GOT3 (cell line): Measurements from ENCODE around the gene FMNL2.
"Not testable (repeated sequence)": the region's sequence is repeated elsewhere in the genome, so short reads cannot be mapped to it uniquely, and the experiment has no call there.

Source experiments
- DNase-seq: peaks from one replicate; lab custom pipeline; 2025; ENCODE audit warnings: mixed read lengths; lab: John Stamatoyannopoulos, UW

FMNL2 gene

GRCh38 chr2:152376385-152376784 is 41.4 kb downstream of the FMNL2 start:
- no peak for DNase-seq

GRCh38 chr2:152376968-152377367 is 42.0 kb downstream of the FMNL2 start:
- no peak for DNase-seq

- DNase-seq: no peak
Observed at GRCh38 chr2:152379089-152379488, 44.1 kb downstream of the FMNL2 start.

- DNase-seq: no peak
Observed at GRCh38 chr2:152380261-152381055, 45.5 kb downstream of the FMNL2 start.

- DNase-seq: no peak
Observed at GRCh38 chr2:152383702-152384101, 48.7 kb downstream of the FMNL2 start.

GRCh38 chr2:152384992-152385391 is 50.0 kb downstream of the FMNL2 start:
- no peak for DNase-seq

- no peak for DNase-seq
Observed at GRCh38 chr2:152385650-152386049, 50.7 kb downstream of the FMNL2 start.

GRCh38 chr2:152386266-152386665 is 51.3 kb downstream of the FMNL2 start:
- no peak for DNase-seq

- no peak for DNase-seq
Observed at GRCh38 chr2:152387041-152387440, 52.1 kb downstream of the FMNL2 start.

- not testable (repeated sequence) for DNase-seq
Observed at GRCh38 chr2:152388269-152388668, 53.3 kb downstream of the FMNL2 start.

- no peak for DNase-seq
Observed at GRCh38 chr2:152389483-152389882, 54.5 kb downstream of the FMNL2 start.

GRCh38 chr2:152390837-152391236 is 55.9 kb downstream of the FMNL2 start:
- no peak for DNase-seq

GRCh38 chr2:152391318-152391717 is 56.3 kb downstream of the FMNL2 start:
- DNase-seq: no peak

- no peak for DNase-seq
Observed at GRCh38 chr2:152393377-152393776, 58.4 kb downstream of the FMNL2 start.

GRCh38 chr2:152394326-152394725 is 59.4 kb downstream of the FMNL2 start:
- no peak for DNase-seq

- DNase-seq: no peak
Observed at GRCh38 chr2:152395103-152395502, 60.1 kb downstream of the FMNL2 start.

GRCh38 chr2:152395572-152395971 is 60.6 kb downstream of the FMNL2 start:
- no peak for DNase-seq

- DNase-seq: no peak
Observed at GRCh38 chr2:152396051-152396511, 61.1 kb downstream of the FMNL2 start.

- no peak for DNase-seq
Observed at GRCh38 chr2:152396763-152397162, 61.8 kb downstream of the FMNL2 start.

- DNase-seq: no peak
Observed at GRCh38 chr2:152399003-152399402, 64.0 kb downstream of the FMNL2 start.

GRCh38 chr2:152400607-152401214 is 65.7 kb downstream of the FMNL2 start:
- DNase-seq: no peak

- no peak for DNase-seq
Observed at GRCh38 chr2:152402780-152403759, 68.1 kb downstream of the FMNL2 start.
